WTC11 (cell line): Measurements from ENCODE around the gene PKD2L2.
A peak's percentile ranks its signal among the peaks of the same experiment; 100 is the strongest.

Experiments used
- ATF1 ChIP-seq: sonication (generic); formaldehyde crosslinking; IDR thresholded peaks from 2 replicates; pipeline ENCODE4 v1.8.1; 2023; ENCODE audit warnings: mild to moderate bottlenecking, moderate library complexity, missing genetic modification reagents
- ATF6 ChIP-seq: sonication (generic); formaldehyde crosslinking; IDR thresholded peaks from 2 replicates; pipeline ENCODE4 v1.8.1; 2023; ENCODE audit warnings: mild to moderate bottlenecking, missing genetic modification reagents
- CREB1 ChIP-seq: sonication (generic); formaldehyde crosslinking; IDR thresholded peaks from 2 replicates; pipeline ENCODE4 v1.8.0; 2023; ENCODE audit warnings: mild to moderate bottlenecking, missing genetic modification reagents
- CTCF ChIP-seq: fragments of 200-600 bp; IDR thresholded peaks from 2 replicates; pipeline ENCODE4 v1.8.0; 2022; ENCODE audit warnings: antibody characterized with exemption
- E2F1 ChIP-seq: sonication (generic); formaldehyde crosslinking; IDR thresholded peaks from 2 replicates; pipeline ENCODE4 v1.8.0; 2022; ENCODE audit warnings: mild to moderate bottlenecking, missing genetic modification reagents
- GABPB1 ChIP-seq: sonication (generic); formaldehyde crosslinking; IDR thresholded peaks from 2 replicates; pipeline ENCODE4 v1.8.1; 2023; ENCODE audit warnings: mild to moderate bottlenecking, missing genetic modification reagents
- HMGA2 ChIP-seq: fragments of 250-450 bp; sonication (Bioruptor Pico); IDR thresholded peaks from 2 replicates; pipeline ENCODE4 v1.4.0; 2021; ENCODE audit warnings: mild to moderate bottlenecking, moderate library complexity
- JUN ChIP-seq: sonication (generic); formaldehyde crosslinking; IDR thresholded peaks from 2 replicates; pipeline ENCODE4 v1.8.0; 2023; ENCODE audit warnings: mild to moderate bottlenecking, missing genetic modification reagents
- NR3C1 ChIP-seq: sonication (generic); formaldehyde crosslinking; conservative IDR thresholded peaks from 2 replicates; pipeline ENCODE4 v1.8.1; 2023; ENCODE audit warnings: low read depth, mild to moderate bottlenecking, missing genetic modification reagents
- TEAD1 ChIP-seq: sonication (generic); formaldehyde crosslinking; IDR thresholded peaks from 2 replicates; pipeline ENCODE4 v1.8.0; 2022; ENCODE audit warnings: mild to moderate bottlenecking, missing genetic modification reagents

GRCh38 chr5:137891849-137892248 lies 2.6 kb downstream of the PKD2L2 start:
- TF ChIP-seq CTCF (peak; percentile 21; the same call in 1 of the 2 replicates), HMGA2 (CRISPR knock-in tag) (no peak), ATF1 (no peak), CREB1 (CRISPR knock-in tag) (no peak), JUN (no peak), ATF6 (CRISPR knock-in tag) (no peak), TEAD1 (no peak), NR3C1 (CRISPR knock-in tag) (no peak), E2F1 (CRISPR knock-in tag) (no peak), GABPB1 (no peak)
